ENCODE measurements around the gene FBXO9. TPM values are rescaled to one million over a fixed set of nuclear protein-coding genes. Genes with fewer than 3 reads are reported as not detected.
"Not testable (repeated sequence)": the region's sequence is repeated elsewhere in the genome, so short reads cannot be mapped to it uniquely, and the experiment has no call there.

FBXO9 gene
- total RNA-seq, 1 experiment from 2014 or later, result 111 TPM

GRCh38 chr6:53045891-53046673 lies 19.1 kb upstream of the FBXO9 start:
- ChIA-PET CTCF (no interaction called here), POLR2A (no interaction called here)
- no TSS peak for BruUV-seq (replicated peaks)
- H3K27me3 Mint-ChIP-seq (ENCODE audit: insufficient read depth, unreplicated experiment), result no peaks in the 10 kb centered on the region
- Histone ChIP-seq H3K4me1 (peaks cover 6% of the 10 kb centered on the region), H3K4me3 (ENCODE audit: low read depth, low read length) (no peak overlapping the region), H3K27me3 (replicated peaks; ENCODE audit: control insufficient read depth, insufficient read depth, low read length) (no peaks in the 10 kb centered on the region), H3K36me3 (ENCODE audit: control insufficient read depth, insufficient read depth, low read length) (no peaks in the 10 kb centered on the region), H3K9me3 (no peaks in the 10 kb centered on the region)
- H3K36me3 Mint-ChIP-seq (ENCODE audit: insufficient read depth, unreplicated experiment), result no peaks in the 10 kb centered on the region
- H3K9me3 Mint-ChIP-seq (ENCODE audit: unreplicated experiment), result no peaks in the 10 kb centered on the region
- intact Hi-C loops (cut with micrococcal nuclease; ENCODE audit: unreplicated experiment), result no loop called here
- H3K27ac Mint-ChIP-seq (ENCODE audit: unreplicated experiment), result no peak overlapping the region
- peaks cover 7% of the 10 kb centered on the region for H3K4me1 Mint-ChIP-seq (ENCODE audit: low read depth, unreplicated experiment)
- DNase-seq, result no peak
- no peak overlapping the region for H3K4me3 Mint-ChIP-seq (ENCODE audit: unreplicated experiment)
- TF ChIP-seq CTCF (IDR thresholded peaks at IDR 0.05; ENCODE audit: insufficient read depth in 1 of 2, low read depth in 1 of 2, low read length in 1 of 2, severe bottlenecking in 1 of 2, unreplicated experiment in 1 of 2), result no peak

GRCh38 chr6:53048431-53049195 lies 16.6 kb upstream of the FBXO9 start:
- no peaks in the 10 kb centered on the region for H3K9me3 ChIP-seq
- H3K36me3 Mint-ChIP-seq (ENCODE audit: insufficient read depth, unreplicated experiment), result peaks cover 9% of the 10 kb centered on the region
- no peak overlapping the region for H3K27ac Mint-ChIP-seq (ENCODE audit: unreplicated experiment)
- peaks cover 7% of the 10 kb centered on the region for H3K4me1 Mint-ChIP-seq (ENCODE audit: low read depth, unreplicated experiment)
- no peak overlapping the region for H3K4me3 ChIP-seq (ENCODE audit: low read depth, low read length)
- CTCF ChIA-PET, result no interaction called here
- DNase-seq, result no peak
- no peaks in the 10 kb centered on the region for H3K27me3 ChIP-seq (replicated peaks; ENCODE audit: control insufficient read depth, insufficient read depth, low read length)
- TF ChIP-seq CTCF (IDR thresholded peaks at IDR 0.05; ENCODE audit: insufficient read depth in 1 of 2, low read depth in 1 of 2, low read length in 1 of 2, severe bottlenecking in 1 of 2, unreplicated experiment in 1 of 2), result no peak
- H3K36me3 ChIP-seq (ENCODE audit: control insufficient read depth, insufficient read depth, low read length), result no peaks in the 10 kb centered on the region; the same call in 1 of the 2 replicates
- H3K9me3 Mint-ChIP-seq (ENCODE audit: unreplicated experiment), result no peaks in the 10 kb centered on the region
- BruUV-seq (replicated peaks), result no TSS peak
- POLR2A ChIA-PET, result no interaction called here
- no peaks in the 10 kb centered on the region for H3K27me3 Mint-ChIP-seq (ENCODE audit: insufficient read depth, unreplicated experiment)
- H3K4me3 Mint-ChIP-seq (ENCODE audit: unreplicated experiment), result no peak overlapping the region
- H3K4me1 ChIP-seq, result no peaks in the 10 kb centered on the region
- intact Hi-C loops (cut with micrococcal nuclease; ENCODE audit: unreplicated experiment), result no loop called here

- no TSS peak for BruUV-seq (replicated peaks)
- intact Hi-C loops (cut with micrococcal nuclease; ENCODE audit: unreplicated experiment), result no loop called here
- no peaks in the 10 kb centered on the region for H3K27me3 Mint-ChIP-seq (ENCODE audit: insufficient read depth, unreplicated experiment)
- POLR2A ChIA-PET, result no interaction called here
- no peaks in the 10 kb centered on the region for H3K9me3 ChIP-seq
- no peak for TF ChIP-seq CTCF (IDR thresholded peaks at IDR 0.05; ENCODE audit: insufficient read depth in 1 of 2, low read depth in 1 of 2, low read length in 1 of 2, severe bottlenecking in 1 of 2, unreplicated experiment in 1 of 2)
- H3K36me3 Mint-ChIP-seq (ENCODE audit: insufficient read depth, unreplicated experiment), result peaks cover 9% of the 10 kb centered on the region
- CTCF ChIA-PET, result interaction anchor here (1.0 kb wide), 1 partner anchor 16 kb away, joined by 5 read pairs; no protein-coding TSS in a partner anchor
- H3K4me3 Mint-ChIP-seq (ENCODE audit: unreplicated experiment), result no peak overlapping the region
- H3K4me1 ChIP-seq, result no peaks in the 10 kb centered on the region
- H3K27me3 ChIP-seq (replicated peaks; ENCODE audit: control insufficient read depth, insufficient read depth, low read length), result no peaks in the 10 kb centered on the region
- H3K36me3 ChIP-seq (ENCODE audit: control insufficient read depth, insufficient read depth, low read length), result no peaks in the 10 kb centered on the region; the same call in 1 of the 2 replicates
- peaks cover 2% of the 10 kb centered on the region for H3K4me1 Mint-ChIP-seq (ENCODE audit: low read depth, unreplicated experiment)
- no peaks in the 10 kb centered on the region for H3K9me3 Mint-ChIP-seq (ENCODE audit: unreplicated experiment)
- H3K27ac Mint-ChIP-seq (ENCODE audit: unreplicated experiment), result no peak overlapping the region
- DNase-seq, result peak; percentile 29 to 37
- H3K4me3 ChIP-seq (ENCODE audit: low read depth, low read length), result no peak overlapping the region
Measured at GRCh38 chr6:53049415-53049814, 15.8 kb upstream of the FBXO9 start.

- not testable (repeated sequence) for H3K9me3 Mint-ChIP-seq (ENCODE audit: unreplicated experiment)
- H3K36me3 Mint-ChIP-seq (ENCODE audit: insufficient read depth, unreplicated experiment), result peaks cover 14% of the 10 kb centered on the region
Measured at GRCh38 chr6:53052152-53052551, 13.1 kb upstream of the FBXO9 start.

More at GRCh38 chr6:53052152-53052551, 13.1 kb upstream of the FBXO9 start:
- H3K4me1 ChIP-seq, result peaks cover 14% of the 10 kb centered on the region
- intact Hi-C loops (cut with micrococcal nuclease; ENCODE audit: unreplicated experiment); H3K27me3 ChIP-seq (replicated peaks; ENCODE audit: control insufficient read depth, insufficient read depth, low read length); H3K4me3 Mint-ChIP-seq (ENCODE audit: unreplicated experiment); POLR2A ChIA-PET; H3K36me3 ChIP-seq (ENCODE audit: control insufficient read depth, insufficient read depth, low read length); DNase-seq; H3K27me3 Mint-ChIP-seq (ENCODE audit: insufficient read depth, unreplicated experiment); H3K9me3 ChIP-seq; CTCF ChIA-PET; BruUV-seq (replicated peaks); H3K4me3 ChIP-seq (ENCODE audit: low read depth, low read length); H3K27ac Mint-ChIP-seq (ENCODE audit: unreplicated experiment): not testable (repeated sequence)
- peaks cover 15% of the 10 kb centered on the region for H3K4me1 Mint-ChIP-seq (ENCODE audit: low read depth, unreplicated experiment)
